NCI-H128 (cell line): ENCODE results near the gene MRGPRF.

Experiments used
- DNase-seq: peaks from one replicate; lab custom pipeline; 2025; ENCODE audit not compliant: unreplicated experiment; lab: John Stamatoyannopoulos, UW

MRGPRF gene, protein sequence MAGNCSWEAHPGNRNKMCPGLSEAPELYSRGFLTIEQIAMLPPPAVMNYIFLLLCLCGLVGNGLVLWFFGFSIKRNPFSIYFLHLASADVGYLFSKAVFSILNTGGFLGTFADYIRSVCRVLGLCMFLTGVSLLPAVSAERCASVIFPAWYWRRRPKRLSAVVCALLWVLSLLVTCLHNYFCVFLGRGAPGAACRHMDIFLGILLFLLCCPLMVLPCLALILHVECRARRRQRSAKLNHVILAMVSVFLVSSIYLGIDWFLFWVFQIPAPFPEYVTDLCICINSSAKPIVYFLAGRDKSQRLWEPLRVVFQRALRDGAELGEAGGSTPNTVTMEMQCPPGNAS

DNA sequence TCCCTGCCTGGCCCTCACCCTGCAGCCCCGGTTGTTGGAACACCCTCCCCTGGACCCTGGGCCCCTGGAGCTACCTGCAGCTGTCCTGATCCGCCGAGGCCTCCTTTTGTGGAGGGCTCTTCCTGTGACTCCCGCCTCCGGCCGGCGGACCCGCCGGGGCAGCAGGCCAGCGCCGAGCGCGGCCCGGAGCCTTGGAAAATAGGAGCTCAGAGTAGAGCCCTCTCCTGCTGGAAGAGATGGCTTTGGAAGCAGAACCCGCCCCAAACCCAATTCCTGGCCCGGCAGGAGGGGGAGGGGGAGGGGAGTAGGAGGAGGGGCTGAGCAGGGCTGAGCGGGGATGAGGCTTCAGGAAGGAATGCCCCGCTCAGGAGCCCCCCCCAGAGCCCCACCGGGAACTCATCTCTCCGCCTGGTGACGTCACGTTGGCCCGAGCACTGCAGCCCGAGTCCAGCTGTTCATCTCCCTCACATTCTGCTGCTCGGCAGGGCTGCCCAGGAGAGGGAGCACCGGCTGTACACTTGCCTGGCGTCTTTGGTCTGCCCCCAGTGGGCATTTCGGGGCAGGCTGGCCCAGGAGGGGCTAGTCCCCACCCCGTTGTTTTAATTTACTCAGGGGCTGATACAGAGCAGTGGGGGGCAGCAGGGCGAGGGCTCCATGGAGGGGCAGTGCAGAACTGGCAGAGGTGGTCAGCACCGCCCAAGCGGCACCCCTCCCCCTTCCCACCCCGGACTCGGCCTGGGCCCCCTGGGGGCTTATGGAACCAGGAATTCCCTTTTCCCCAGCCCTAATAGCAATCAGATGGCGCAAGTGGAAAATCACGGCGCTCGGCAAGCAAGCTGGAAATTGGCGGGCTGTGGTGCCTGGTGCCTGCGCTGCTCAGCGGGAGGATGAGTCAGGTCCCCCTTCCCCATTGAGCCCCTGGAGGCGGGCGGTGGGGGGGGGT is at the start of gene MRGPRF:
Gene MRGPRF (minus strand): TSS at position 238 of the 943 bp plus-strand sequence. CDS start 3,345 bp downstream, outside the sequence.
- no peak for DNase-seq

DNA sequence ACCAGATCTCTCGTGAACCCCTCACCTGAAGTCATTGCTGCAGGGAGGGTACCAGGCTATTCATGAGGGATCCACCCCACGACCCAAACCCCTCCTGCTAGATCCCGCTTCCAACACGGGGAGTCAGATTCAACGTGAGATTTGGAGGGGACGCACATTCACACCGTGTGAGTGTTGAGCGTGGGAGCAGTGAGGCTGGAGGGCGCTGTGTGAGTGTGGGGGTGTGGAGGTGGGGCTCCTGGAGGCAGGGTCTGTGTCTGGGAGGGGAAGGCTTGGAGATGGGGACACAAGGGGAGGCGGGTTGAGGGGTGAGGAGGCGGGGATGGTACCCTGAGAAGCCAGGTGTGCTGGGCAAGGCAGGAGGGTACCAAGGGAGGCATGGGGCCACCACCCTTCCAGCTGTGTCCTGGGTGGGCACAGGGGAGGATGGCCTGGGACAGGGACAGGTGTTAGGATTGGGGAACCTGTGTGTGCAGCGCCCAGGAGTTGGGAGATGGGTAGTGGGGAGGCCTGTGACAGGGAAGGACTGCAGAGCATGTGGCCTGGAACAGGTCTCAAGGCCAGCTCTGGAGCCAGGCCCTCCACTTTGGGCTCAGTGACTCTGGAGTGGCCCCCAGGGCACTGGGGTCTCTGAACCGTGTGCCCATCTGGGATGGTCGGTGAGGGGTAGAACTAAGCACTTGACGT is 49.3 kb upstream of the MRGPRF start:
- no peak for DNase-seq

DNA sequence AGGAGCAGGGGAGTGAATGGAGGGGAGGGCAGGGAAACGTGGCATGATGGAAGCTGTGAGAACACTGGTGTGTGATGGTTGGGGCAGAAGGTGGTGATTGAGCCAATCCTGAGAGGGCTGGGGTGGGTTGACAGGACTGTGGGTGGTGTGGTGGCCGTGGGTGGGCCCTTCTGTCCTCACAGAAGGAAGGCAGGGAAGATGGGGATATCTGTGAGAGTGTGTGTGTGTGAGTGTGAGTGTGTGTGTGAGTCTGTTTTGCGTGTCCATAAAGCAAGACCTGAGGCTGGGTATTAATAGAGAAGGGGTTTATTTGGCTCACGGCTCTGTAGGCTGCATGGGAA is 48.6 kb upstream of the MRGPRF start:
- DNase-seq: no peak

DNA sequence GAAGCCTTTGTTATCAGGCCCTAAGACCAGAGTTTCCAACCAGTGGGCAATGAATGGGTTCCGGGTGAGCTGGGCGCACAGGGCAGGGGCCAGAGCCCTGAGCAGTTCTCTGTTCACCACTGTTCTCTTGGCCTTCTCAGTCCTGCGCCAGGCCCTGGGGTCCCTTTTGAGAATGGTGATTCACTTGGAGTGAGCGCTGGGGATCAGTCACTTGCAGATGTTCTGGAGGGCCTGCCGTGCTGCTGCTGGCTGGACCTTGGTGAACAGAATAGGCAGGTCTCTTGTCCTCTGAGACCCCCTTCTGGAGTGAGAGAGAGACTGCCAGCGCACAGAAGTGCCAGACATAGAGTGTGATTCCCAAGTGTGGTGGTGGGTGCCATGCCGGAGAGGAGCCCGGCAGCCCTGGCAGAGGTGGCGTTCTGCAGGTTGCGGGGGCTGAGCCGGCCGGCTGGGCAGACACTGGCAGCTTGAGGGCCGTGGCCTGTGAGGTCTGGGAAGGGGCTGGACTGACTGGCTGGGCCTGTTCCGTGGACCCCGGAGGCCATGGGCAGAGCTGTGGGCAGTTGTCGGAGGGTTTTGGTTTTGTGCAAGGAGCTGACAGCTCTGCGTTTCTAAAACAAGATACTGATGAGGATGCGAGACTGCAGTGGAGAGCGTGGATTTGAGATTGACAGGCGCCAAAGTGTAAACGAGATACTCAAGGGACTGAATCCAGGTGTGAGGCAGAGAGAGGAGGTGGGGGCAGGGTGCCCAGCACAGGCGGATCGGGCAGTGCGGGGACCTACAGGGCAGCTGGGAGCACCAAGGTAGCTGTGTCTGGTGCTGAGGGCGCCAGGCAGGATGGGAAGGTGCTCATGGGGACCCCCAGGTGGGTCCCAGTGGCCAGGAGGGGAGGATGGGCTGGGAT is 48.0 kb upstream of the MRGPRF start:
- DNase-seq: no peak

DNA sequence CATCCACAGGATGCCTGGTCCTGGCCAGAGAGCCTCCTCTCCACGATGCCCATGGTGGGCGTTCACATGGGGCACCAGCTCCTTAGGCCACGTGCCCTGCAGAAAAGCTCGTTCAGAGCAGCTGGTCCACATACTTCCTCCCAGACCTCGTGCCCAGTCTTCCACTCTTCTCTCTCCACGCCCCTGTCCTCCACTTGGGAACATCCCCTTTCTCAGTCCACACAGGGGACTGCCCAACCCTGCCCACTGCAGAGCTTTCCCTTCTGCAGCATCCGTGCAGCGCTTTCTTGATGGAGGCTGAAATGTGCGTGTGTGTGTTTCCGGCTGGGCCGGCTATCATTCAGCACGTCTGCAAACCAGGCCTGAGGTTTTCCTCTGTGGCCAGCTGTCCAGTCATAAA is 46.9 kb upstream of the MRGPRF start:
- no peak for DNase-seq

DNA sequence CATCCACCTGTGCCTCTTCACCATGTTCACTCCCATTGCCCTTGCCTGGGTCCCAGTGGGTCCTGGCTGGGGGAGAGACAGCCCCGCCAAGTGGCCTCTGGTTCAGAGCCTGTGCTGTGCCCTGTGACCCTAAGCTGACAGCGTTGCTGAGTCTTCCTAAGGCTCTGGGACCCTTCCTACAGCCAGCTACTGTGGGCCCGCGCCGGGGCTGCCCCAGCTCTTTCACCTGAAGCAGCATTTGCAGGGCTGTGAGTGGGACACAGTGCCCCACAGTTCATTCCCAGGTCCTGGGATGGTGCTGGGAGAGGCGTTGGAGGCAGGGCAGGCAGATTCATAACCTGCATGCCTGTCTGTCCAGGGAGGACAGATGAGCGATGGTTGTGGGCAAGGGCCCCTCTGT is 46.4 kb upstream of the MRGPRF start:
- DNase-seq: no peak

DNA sequence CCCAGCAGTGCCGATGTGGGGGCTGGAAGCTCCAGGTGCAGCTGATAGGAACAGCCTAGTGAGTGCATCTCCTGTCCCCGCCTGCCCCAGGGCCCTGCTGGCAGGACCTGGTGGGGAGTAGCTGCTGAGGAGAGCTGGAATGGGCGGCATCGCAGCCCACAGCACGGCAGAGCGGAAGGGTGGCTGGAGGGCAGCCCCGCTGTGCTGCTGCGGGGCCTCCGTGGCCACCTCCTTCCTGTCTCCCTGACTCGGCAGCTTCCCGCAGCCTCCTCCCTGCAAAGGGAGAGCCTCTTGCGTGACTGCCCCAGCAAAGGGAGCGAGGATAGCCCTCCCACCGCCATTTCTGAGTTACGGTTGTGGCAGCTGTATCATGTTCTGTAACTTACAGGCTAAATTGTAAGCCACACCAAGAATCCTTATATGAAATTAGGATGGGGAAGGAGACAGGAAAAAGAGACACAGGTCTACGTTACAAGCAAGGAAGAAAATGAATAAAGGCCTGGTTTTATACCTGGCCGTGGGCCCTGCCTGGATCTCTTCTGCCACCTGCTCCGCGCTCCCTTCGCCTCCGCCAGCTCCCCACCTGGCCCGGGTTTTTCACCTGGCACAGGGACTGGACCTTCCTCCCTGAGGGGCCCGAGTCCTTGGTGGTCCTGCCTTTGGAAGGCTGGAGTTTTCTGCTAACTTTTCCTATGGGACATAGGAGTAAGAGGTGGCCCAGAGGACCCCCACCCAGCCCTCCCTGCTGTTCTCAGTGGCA is 45.6 kb upstream of the MRGPRF start:
- no peak for DNase-seq

DNA sequence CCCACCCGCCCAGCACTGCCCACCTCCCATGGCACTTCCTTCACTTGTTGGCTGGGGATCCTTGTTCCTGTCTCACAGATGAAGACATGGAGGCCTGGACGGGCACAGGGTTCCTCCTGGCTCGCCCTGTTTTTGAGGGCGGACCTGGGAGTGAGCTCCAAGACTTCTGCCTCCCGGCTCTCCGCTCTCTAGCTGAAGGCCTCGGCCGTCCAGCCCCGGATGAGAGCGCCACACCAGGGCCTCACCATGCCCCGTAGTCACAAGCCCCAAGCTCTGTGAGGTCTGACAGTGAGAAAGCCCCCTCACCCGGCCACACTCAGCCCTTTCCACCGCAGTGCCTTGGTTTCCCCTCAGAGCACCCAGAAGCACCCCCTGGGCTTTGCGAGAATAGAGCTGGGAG is 44.8 kb upstream of the MRGPRF start:
- DNase-seq: no peak

DNA sequence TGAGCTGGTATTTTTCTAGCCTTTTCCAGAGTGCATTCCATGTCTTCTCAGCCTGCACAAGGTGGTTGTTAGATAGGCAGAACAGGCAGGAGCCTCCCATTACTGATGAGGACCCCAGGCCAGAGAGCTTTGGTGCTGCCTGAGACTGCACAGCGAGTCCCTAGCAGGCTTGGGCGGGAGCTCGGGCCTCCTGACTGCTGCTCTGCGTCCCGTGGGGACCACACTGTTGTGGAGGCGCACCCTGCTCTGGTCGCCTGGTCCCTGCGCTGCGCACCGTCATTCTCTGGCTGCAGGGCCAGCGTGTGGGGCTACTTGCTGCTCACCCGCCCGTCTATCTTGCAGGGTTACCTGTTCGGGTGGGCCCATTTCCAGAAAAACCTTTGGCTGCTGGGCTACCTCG is 44.2 kb upstream of the MRGPRF start:
- no peak for DNase-seq

DNA sequence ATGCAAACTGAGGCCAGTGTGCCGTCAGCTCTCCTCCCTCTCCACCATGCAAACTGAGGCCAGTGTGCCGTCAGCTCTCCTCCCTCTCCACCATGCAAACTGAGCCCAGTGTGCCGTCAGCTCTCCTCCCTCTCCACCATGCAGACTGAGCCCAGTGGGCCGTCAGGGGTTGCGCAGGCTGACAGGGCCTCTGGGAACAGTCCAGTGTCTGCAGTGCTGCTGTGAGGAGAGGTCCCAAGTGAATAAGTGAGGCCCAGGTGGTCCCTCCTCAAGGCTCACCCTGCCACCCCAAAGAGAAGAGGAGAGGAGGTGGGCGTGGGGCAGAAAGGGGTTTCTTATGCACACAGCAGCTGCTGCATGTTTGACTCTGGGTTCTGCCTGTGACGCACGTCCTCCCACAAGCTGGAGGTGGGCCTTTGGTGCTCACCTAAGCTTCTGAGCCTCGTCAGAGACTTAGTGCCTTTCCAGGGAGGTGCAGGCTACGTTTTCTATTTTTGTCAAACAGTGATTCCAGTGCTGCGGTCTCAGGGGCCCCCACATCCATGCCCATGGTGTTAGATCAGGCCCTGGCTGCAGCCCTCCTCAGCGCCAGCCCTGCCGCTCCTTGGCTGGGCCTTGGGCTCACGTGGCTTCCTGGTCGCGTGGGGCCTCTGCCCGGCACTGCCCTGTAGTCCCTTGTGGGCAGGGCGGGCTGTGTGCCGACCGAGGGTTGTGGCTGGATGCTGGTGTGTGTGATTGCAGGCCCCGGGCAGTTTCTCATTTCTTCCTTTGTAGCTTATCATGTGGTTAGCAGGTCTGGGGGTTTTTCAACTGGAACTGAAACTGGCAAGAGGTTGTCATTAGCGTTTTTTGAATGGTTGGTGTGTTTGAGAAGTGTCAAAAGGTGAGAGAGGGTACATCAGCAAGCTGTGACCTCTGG is 42.8 kb upstream of the MRGPRF start:
- DNase-seq: no peak

DNA sequence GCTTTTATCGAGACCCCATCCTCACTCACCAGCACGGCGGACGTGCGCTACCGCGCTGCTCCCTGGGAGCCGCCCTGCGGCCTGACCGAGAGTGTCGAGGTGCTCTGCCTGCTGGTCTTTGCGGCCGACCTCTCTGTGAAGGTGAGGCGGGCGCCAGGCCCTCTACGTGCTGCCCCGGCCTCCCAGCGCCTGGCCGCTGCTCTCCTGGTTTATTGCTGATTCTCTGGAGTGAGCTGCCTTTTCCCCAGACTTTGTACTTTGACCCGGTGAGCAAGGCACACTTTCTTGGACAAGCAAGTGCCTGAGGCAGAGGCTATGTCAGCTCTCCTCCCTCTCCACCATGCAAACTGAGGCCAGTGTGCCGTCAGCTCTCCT is 42.2 kb upstream of the MRGPRF start:
- no peak for DNase-seq

DNA sequence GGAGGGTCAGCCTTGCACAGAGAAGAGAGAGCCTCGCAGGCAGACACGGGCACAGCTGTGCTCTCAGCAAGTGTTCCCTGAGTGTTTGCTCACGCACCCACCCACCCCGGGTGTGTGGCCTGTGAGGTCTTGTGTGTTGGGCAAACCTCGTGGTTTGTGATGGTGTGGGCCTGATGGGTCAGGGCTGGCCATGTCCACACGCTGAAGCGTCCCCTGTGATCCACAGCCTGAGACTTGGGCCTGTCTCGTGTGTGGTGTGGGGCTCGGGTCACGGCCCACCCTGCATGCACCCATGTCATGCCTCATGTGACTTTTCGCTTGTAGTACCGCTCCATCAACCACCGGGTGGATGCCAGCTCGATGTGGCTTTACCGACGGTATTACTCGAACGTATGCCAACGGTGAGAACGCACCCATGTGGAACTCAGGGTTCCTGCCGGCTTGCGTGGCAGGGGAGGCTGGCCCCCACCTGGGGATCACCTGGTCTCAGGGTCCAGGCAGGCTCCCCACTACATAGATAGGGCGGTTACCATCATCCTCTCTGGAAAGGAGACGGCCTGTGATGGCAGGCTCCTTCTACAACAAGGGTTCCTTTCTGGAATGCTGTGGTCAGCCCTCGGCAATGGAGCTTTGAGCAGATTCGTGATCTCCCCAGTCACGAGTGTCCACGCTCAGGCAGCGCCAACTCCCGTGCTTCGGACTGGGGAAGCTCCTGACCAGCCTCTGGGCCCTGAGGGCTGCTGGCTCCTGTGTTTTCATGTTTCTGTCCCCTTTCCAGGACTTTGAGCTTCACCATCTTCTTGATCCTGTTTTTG is 41.6 kb upstream of the MRGPRF start:
- DNase-seq: no peak

DNA sequence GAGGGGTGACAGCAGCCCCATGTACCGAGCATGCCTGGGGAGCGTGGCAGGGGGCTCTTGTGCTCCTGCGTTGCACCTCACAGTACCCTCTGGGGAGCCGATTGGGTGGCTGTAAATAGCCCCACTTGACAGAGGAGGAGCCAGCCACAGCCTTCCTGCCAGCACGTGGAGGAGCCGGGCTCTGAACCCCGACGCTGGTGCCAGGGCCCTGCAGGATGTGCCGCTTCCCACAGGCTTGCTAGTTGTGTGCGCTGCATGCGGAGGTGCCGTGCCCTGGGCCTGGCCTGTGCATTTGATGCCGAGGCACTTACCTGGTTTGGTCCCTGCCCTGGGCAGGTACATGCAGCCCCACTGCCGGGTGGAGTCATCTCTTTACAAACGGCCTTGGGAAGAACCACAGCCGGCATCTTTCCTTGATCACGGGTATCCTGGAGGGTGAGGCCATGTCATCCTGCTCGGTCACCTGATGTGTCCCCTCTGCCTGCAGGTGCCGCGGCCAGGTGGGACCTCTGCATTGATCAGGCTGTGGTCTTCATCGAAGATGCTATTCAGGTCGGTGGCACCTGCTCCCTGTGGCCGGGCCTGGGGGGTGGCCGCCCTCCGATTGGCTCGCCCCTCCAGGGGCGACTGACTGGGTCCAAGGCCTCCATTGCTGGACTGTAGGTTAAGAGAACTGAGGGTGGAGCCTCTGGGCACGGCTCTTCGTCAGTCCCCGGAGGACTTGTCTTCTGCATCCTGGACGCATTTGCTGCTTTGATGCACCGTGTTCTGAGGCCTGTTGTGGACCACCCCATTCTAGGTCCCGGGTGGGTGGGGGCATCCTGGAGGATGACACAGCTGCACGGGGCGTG is 40.7 kb upstream of the MRGPRF start:
- no peak for DNase-seq

DNA sequence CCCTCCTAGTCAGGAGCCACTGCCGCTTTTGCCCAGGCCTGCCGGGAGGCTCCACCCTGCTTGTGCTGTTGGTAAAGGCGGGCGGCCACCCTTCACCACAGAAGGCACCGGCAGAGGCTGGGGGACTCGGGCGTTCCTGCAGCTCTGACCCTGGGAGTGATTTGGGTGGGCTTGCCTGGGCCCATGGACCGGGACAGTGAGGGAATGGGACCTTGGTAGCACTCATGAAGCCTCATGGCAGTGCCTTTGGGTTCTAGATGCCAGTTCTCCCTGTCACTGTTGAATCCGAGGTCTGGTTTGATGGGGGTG is 40.1 kb upstream of the MRGPRF start:
- DNase-seq: no peak

DNA sequence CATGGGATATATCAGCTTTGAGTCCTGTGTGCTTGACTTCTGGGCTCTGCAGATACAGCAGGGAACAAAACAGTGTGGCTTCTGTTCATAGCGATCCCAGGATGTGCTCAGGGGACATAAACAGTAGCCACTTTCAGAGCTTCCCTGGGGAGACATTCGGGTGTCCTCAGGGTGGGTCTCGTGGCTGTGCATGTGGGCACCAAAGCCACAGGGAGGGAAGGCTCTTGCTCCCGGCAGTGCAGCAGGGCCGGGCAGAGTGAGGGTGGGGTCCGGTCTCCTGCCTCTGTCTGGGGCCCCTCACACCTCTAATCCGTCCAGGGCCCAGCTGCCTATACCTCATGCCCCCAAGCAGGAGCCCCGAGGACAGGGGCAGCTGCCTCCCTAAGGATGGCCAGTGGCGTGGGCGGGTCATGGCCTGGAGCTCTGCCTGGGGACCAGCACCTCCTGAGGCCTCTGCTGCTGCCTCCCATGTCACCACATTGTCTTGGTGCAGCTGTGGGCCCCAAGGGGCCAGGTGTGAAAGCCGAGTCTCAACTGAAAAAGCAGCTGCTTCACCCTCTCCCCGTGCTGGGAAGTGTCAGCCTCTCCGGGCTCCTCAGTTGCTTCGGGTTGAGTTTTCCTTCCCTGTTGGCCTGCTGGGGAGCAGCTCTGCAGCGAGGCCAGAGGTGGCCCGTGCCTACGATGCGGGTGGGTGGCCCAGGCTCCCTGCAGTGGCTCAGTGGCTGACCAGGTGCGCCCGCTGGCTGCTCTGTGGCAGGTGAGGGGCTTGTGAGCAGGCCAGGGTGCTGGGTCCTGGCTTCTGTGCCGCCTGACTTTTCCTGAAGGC is 39.5 kb upstream of the MRGPRF start:
- no peak for DNase-seq
